H1 (cell line): ENCODE results near the gene GDPD5. TPM values are rescaled to one million over a fixed set of nuclear protein-coding genes. Genes with fewer than 3 reads are reported as not detected.

Experiments
- CHD1 ChIP-seq: IDR thresholded peaks from 2 replicates; pipeline ENCODE4 v1.6.1; 2012; ENCODE audit warnings: low read depth, low read length, improper control_type of control experiment
- CTBP2 ChIP-seq: IDR thresholded peaks from 2 replicates; pipeline ENCODE4 v1.7.0; 2011; ENCODE audit warnings: borderline replicate concordance, mild to moderate bottlenecking, moderate library complexity, mixed read lengths, low read length; ENCODE audit not compliant: insufficient read depth, insufficient read length
- EGR1 ChIP-seq: IDR thresholded peaks from 2 replicates; pipeline ENCODE4 v1.6.1; 2011; ENCODE audit warnings: low read depth, low read length, borderline replicate concordance
- GTF2F1 ChIP-seq: IDR thresholded peaks from 2 replicates; pipeline ENCODE4 v1.6.1; 2012; ENCODE audit warnings: low read depth, low read length, improper control_type of control experiment, borderline replicate concordance
- SIN3A ChIP-seq, 2 experiments: IDR thresholded peaks in 1 of 2; conservative IDR thresholded peaks in 1 of 2; 2 replicates each; pipeline ENCODE4 v1.6.1; 2011 to 2012; ENCODE audit warnings: low read length in 2 of 2, improper control_type of control experiment in 1 of 2, low read depth in 1 of 2, mild to moderate bottlenecking in 1 of 2
- polyA plus RNA-seq, 7 experiments: library from polyadenylated mRNA; depleted of rRNA in 3 of 7; stranded (reverse) in 5 of 7; unstranded in 2 of 7; fragments of >200 nt in 5 of 7; fragments of 200-250 nt in 2 of 7; gene quantifications; 1 replicate in 5 of 7; 2 replicates in 1 of 7; 4 replicates in 1 of 7; pipeline versions ENCODE4 v1.2.1 to v1.2.3, GENCODE V29; 2011 to 2013; ENCODE audit warnings: missing spikeins in 2 of 7, mixed read lengths in 2 of 7
- total RNA-seq: library from RNA; stranded (reverse); fragmentation: NEBNext Ultra II Directional; extraction: Animal tissue kit (Norgen Biotek cat#: 25700); gene quantifications from 2 replicates; pipeline ENCODE4 v1.2.1, GENCODE V29; 2021
- TF ChIP-seq, protein P1 (sequence below): fragments of 300-600 bp; sonication (generic); IDR thresholded peaks from 2 replicates; pipeline ENCODE4 v1.7.1; 2012; ENCODE audit warnings: low read length, moderate library complexity, mild to moderate bottlenecking, inconsistent platforms; ENCODE audit not compliant: insufficient replicate concordance
- TF ChIP-seq, protein P2 (sequence below): IDR thresholded peaks from 2 replicates; pipeline ENCODE4 v1.6.1; 2011; ENCODE audit warnings: low read depth, mild to moderate bottlenecking, low read length; ENCODE audit not compliant: insufficient read depth

Gene GDPD5
- total and polyA plus RNA-seq, 2 of the 8 experiments (the other 6 are each of a cell fraction or from before 2014, with no cell fraction given) = 7.8 to 8.6 TPM

DNA sequence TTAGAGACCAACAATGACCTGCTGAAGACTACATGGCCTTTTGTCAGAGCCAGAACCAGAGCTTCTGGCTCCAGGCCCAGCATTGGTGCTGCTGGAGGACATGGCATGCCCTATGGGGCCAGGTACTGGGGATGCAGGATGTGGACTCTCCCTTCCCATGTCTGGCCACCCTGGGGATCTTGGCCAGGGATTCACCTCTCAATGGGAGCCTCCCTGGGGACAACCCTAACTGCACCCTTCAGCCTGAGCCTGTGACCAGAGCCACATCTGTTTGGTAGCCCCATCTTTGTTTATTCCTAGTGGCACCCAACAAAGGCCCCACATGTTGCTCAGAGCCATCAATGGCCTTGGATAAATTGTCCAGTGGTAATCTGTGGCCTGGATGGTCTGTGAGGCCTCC lies 98.6 kb downstream of the GDPD5 start (continued):
- TF ChIP-seq, protein P1, sequence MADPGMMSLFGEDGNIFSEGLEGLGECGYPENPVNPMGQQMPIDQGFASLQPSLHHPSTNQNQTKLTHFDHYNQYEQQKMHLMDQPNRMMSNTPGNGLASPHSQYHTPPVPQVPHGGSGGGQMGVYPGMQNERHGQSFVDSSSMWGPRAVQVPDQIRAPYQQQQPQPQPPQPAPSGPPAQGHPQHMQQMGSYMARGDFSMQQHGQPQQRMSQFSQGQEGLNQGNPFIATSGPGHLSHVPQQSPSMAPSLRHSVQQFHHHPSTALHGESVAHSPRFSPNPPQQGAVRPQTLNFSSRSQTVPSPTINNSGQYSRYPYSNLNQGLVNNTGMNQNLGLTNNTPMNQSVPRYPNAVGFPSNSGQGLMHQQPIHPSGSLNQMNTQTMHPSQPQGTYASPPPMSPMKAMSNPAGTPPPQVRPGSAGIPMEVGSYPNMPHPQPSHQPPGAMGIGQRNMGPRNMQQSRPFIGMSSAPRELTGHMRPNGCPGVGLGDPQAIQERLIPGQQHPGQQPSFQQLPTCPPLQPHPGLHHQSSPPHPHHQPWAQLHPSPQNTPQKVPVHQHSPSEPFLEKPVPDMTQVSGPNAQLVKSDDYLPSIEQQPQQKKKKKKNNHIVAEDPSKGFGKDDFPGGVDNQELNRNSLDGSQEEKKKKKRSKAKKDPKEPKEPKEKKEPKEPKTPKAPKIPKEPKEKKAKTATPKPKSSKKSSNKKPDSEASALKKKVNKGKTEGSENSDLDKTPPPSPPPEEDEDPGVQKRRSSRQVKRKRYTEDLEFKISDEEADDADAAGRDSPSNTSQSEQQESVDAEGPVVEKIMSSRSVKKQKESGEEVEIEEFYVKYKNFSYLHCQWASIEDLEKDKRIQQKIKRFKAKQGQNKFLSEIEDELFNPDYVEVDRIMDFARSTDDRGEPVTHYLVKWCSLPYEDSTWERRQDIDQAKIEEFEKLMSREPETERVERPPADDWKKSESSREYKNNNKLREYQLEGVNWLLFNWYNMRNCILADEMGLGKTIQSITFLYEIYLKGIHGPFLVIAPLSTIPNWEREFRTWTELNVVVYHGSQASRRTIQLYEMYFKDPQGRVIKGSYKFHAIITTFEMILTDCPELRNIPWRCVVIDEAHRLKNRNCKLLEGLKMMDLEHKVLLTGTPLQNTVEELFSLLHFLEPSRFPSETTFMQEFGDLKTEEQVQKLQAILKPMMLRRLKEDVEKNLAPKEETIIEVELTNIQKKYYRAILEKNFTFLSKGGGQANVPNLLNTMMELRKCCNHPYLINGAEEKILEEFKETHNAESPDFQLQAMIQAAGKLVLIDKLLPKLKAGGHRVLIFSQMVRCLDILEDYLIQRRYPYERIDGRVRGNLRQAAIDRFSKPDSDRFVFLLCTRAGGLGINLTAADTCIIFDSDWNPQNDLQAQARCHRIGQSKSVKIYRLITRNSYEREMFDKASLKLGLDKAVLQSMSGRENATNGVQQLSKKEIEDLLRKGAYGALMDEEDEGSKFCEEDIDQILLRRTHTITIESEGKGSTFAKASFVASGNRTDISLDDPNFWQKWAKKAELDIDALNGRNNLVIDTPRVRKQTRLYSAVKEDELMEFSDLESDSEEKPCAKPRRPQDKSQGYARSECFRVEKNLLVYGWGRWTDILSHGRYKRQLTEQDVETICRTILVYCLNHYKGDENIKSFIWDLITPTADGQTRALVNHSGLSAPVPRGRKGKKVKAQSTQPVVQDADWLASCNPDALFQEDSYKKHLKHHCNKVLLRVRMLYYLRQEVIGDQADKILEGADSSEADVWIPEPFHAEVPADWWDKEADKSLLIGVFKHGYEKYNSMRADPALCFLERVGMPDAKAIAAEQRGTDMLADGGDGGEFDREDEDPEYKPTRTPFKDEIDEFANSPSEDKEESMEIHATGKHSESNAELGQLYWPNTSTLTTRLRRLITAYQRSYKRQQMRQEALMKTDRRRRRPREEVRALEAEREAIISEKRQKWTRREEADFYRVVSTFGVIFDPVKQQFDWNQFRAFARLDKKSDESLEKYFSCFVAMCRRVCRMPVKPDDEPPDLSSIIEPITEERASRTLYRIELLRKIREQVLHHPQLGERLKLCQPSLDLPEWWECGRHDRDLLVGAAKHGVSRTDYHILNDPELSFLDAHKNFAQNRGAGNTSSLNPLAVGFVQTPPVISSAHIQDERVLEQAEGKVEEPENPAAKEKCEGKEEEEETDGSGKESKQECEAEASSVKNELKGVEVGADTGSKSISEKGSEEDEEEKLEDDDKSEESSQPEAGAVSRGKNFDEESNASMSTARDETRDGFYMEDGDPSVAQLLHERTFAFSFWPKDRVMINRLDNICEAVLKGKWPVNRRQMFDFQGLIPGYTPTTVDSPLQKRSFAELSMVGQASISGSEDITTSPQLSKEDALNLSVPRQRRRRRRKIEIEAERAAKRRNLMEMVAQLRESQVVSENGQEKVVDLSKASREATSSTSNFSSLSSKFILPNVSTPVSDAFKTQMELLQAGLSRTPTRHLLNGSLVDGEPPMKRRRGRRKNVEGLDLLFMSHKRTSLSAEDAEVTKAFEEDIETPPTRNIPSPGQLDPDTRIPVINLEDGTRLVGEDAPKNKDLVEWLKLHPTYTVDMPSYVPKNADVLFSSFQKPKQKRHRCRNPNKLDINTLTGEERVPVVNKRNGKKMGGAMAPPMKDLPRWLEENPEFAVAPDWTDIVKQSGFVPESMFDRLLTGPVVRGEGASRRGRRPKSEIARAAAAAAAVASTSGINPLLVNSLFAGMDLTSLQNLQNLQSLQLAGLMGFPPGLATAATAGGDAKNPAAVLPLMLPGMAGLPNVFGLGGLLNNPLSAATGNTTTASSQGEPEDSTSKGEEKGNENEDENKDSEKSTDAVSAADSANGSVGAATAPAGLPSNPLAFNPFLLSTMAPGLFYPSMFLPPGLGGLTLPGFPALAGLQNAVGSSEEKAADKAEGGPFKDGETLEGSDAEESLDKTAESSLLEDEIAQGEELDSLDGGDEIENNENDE = no peak
- TF ChIP-seq SIN3A (conservative IDR thresholded peaks at IDR 0.05 in 1 of 2, IDR thresholded peaks at IDR 0.05 in 1 of 2; ENCODE audit: low read depth in 1 of 2, low read length in 2 of 2) = no peak
- TF ChIP-seq, protein P2, sequence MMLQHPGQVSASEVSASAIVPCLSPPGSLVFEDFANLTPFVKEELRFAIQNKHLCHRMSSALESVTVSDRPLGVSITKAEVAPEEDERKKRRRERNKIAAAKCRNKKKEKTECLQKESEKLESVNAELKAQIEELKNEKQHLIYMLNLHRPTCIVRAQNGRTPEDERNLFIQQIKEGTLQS = no peak
- no peak for TF ChIP-seq EGR1
- TF ChIP-seq GTF2F1 = no peak
- TF ChIP-seq CHD1 = no peak
- TF ChIP-seq CTBP2 = no peak
